Measurements from ENCODE around the gene TMEM91. TPM values are rescaled to one million over a fixed set of nuclear protein-coding genes. Genes with fewer than 3 reads are reported as not detected.

Gene TMEM91
- total RNA-seq, 1 donor from 2014 or later = 14.2 TPM

- Histone ChIP-seq H3K4me1 (peaks cover 21 to 40% of the 10 kb centered on the region in 2 donors), H3K4me3 (no peak overlapping the region), H3K27ac (peak overlapping the region in 1 of 2 donors; percentile 97), H3K27me3 (no peaks in the 10 kb centered on the region), H3K36me3 (peaks cover 23 to 41% of the 10 kb centered on the region in 2 donors), H3K9me3 (no peaks in the 10 kb centered on the region)
- no peak for DNase-seq (ENCODE audit: low spot score in 2 of 2)
- intact Hi-C loops (cut with DNase I) = no loop called here
- no peak for TF ChIP-seq CTCF (IDR thresholded peaks at IDR 0.05)
These were observed 47.5 kb upstream of the TMEM91 start for GRCh38 chr19:41328842-41329225.

- Histone ChIP-seq H3K27me3 (no peaks in the 10 kb centered on the region), H3K9me3 (no peaks in the 10 kb centered on the region), H3K4me1 (peaks cover 9 to 24% of the 10 kb centered on the region in 2 donors), H3K36me3 (peaks cover 26 to 46% of the 10 kb centered on the region in 2 donors), H3K27ac (no peak overlapping the region), H3K4me3 (no peak overlapping the region)
- TF ChIP-seq CTCF (IDR thresholded peaks at IDR 0.05) = no peak
- no peak for DNase-seq (ENCODE audit: low spot score in 2 of 2)
- intact Hi-C loops (cut with DNase I) = no loop called here
These were observed 45.9 kb upstream of the TMEM91 start for GRCh38 chr19:41330481-41330880.

- TF ChIP-seq CTCF (IDR thresholded peaks at IDR 0.05) = no peak
- Histone ChIP-seq H3K9me3 (no peaks in the 10 kb centered on the region), H3K36me3 (peaks cover 32 to 50% of the 10 kb centered on the region in 2 donors), H3K4me3 (no peak overlapping the region), H3K4me1 (peaks cover 5 to 18% of the 10 kb centered on the region in 2 donors), H3K27ac (no peak overlapping the region), H3K27me3 (no peaks in the 10 kb centered on the region)
- intact Hi-C loops (cut with DNase I) = no loop called here
- DNase-seq (ENCODE audit: low spot score in 2 of 2) = no peak
These were observed 45.2 kb upstream of the TMEM91 start for GRCh38 chr19:41330946-41331678.

GRCh38 chr19:41332000-41332399, 44.3 kb upstream of the TMEM91 start:
- no peaks in the 10 kb centered on the region for H3K27me3 ChIP-seq
- no peaks in the 10 kb centered on the region for H3K9me3 ChIP-seq
- peaks cover 2 to 9% of the 10 kb centered on the region in 2 donors for H3K4me1 ChIP-seq
- no peak for TF ChIP-seq CTCF (IDR thresholded peaks at IDR 0.05)
- no peak overlapping the region for H3K4me3 ChIP-seq
- no peak overlapping the region for H3K27ac ChIP-seq
- peaks cover 32 to 57% of the 10 kb centered on the region in 2 donors for H3K36me3 ChIP-seq
- DNase-seq (ENCODE audit: low spot score in 2 of 2) = no peak
- intact Hi-C loops (cut with DNase I) = no loop called here

- Histone ChIP-seq H3K4me1 (peaks cover 2 to 5% of the 10 kb centered on the region in 2 donors), H3K27me3 (no peaks in the 10 kb centered on the region), H3K9me3 (no peaks in the 10 kb centered on the region), H3K27ac (no peak overlapping the region), H3K36me3 (peaks cover 32 to 60% of the 10 kb centered on the region in 2 donors), H3K4me3 (no peak overlapping the region)
- no peak for DNase-seq (ENCODE audit: low spot score in 2 of 2)
- no peak for TF ChIP-seq CTCF (IDR thresholded peaks at IDR 0.05)
- intact Hi-C loops (cut with DNase I) = no loop called here
These were observed 43.9 kb upstream of the TMEM91 start for GRCh38 chr19:41332468-41332867.

All from ascending aorta (tissue), 2 donors.